Measurements from ENCODE around the gene FGF10. TPM values are rescaled to one million over a fixed set of nuclear protein-coding genes. Genes with fewer than 3 reads are reported as not detected.

Gene FGF10
- total RNA-seq, 1 experiment from 2014 or later, result 0.37 TPM

DNA sequence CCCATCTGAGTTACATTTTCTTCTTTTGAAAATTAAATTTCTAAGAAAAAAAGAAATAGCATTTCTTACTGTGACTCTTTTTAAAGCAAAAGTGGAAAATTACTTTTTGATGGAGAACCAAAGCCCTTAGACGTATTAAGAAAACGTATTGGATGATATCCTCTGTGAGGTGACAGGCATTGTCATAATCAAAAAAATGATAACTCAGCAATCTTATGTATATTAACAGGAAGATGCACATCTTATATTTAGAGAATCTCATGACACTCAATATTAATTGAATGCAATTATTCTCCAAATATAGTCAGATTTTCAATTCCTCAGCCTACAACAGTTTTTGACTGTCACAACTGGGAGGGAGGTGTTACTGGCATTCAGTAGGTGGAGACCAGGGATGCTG is 25.1 kb downstream of the FGF10 start:
- Mint-ChIP-seq H3K4me3 (no peak overlapping the region), H3K27me3 (ENCODE audit: low read depth) (no peaks in the 10 kb centered on the region), H3K36me3 (no peaks in the 10 kb centered on the region), H3K9me3 (no peaks in the 10 kb centered on the region), H3K27ac (no peak overlapping the region), H3K4me1 (no peaks in the 10 kb centered on the region; the same call in 1 of the 2 replicates)
- TF ChIP-seq SMAD3 (CRISPR knock-in tag; IDR thresholded peaks at IDR 0.05; ENCODE audit: borderline replicate concordance) (no peak), ELF4 (CRISPR knock-in tag; IDR thresholded peaks at IDR 0.05; ENCODE audit: low read depth) (no peak), ATF3 (CRISPR knock-in tag; conservative IDR thresholded peaks at IDR 0.05) (no peak), ZNF416 (CRISPR knock-in tag; IDR thresholded peaks at IDR 0.05) (no peak), TP53 (CRISPR knock-in tag; IDR thresholded peaks at IDR 0.05) (no peak)
- TF ChIP-seq, protein P1, sequence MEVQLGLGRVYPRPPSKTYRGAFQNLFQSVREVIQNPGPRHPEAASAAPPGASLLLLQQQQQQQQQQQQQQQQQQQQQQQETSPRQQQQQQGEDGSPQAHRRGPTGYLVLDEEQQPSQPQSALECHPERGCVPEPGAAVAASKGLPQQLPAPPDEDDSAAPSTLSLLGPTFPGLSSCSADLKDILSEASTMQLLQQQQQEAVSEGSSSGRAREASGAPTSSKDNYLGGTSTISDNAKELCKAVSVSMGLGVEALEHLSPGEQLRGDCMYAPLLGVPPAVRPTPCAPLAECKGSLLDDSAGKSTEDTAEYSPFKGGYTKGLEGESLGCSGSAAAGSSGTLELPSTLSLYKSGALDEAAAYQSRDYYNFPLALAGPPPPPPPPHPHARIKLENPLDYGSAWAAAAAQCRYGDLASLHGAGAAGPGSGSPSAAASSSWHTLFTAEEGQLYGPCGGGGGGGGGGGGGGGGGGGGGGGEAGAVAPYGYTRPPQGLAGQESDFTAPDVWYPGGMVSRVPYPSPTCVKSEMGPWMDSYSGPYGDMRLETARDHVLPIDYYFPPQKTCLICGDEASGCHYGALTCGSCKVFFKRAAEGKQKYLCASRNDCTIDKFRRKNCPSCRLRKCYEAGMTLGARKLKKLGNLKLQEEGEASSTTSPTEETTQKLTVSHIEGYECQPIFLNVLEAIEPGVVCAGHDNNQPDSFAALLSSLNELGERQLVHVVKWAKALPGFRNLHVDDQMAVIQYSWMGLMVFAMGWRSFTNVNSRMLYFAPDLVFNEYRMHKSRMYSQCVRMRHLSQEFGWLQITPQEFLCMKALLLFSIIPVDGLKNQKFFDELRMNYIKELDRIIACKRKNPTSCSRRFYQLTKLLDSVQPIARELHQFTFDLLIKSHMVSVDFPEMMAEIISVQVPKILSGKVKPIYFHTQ (CRISPR knock-in tag; IDR thresholded peaks at IDR 0.05), result no peak
- TF ChIP-seq, protein P2, sequence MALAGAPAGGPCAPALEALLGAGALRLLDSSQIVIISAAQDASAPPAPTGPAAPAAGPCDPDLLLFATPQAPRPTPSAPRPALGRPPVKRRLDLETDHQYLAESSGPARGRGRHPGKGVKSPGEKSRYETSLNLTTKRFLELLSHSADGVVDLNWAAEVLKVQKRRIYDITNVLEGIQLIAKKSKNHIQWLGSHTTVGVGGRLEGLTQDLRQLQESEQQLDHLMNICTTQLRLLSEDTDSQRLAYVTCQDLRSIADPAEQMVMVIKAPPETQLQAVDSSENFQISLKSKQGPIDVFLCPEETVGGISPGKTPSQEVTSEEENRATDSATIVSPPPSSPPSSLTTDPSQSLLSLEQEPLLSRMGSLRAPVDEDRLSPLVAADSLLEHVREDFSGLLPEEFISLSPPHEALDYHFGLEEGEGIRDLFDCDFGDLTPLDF (CRISPR knock-in tag; IDR thresholded peaks at IDR 0.05), result no peak
- no peak for ATAC-seq
- no peak for DNase-seq (ENCODE audit: low spot score)
- ChIA-PET CTCF (no interaction called here), POLR2A (no interaction called here)

DNA sequence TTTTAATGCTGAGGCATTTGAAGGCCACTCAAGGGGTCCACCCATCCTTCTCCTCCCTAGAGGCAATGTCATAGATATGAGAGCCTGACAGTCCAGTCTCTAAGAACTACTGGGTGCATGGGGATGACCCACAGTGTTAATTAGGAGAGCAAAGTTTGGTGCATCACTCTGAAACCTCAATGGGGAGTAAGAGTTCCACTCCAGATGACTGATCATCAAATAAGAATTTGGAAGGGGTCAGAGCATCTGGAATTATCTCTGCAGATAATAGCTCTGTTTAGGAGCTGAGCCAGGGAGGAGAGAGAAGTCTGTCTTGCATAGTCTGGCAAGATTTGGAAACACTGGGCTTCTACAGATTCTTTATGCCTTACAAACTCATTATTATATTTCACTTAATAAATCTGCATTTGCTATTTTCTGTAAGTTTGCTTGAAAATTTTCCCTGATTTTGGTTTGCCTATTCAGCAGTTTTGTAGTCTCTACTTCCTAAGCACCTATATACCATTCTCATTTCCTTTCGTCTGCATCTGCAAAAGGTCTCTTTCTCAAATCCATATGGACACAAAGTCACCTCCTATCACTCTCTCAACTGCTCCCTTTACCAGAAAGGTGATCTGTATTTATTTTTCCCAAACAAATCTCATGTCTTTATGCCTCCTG is 27.7 kb downstream of the FGF10 start:
- TF ChIP-seq ELF4 (CRISPR knock-in tag; IDR thresholded peaks at IDR 0.05; ENCODE audit: low read depth), result no peak
- TF ChIP-seq ZNF317 (CRISPR knock-in tag; IDR thresholded peaks at IDR 0.05; ENCODE audit: borderline replicate concordance, low read depth), result no peak
- no peak for TF ChIP-seq PRDM15 (CRISPR knock-in tag; IDR thresholded peaks at IDR 0.05)
- TF ChIP-seq ZBTB21 (CRISPR knock-in tag; IDR thresholded peaks at IDR 0.05; ENCODE audit: borderline replicate concordance), result no peak
- no peak for TF ChIP-seq NR3C1 (CRISPR knock-in tag; conservative IDR thresholded peaks at IDR 0.05; ENCODE audit: low read depth)
- no peak for TF ChIP-seq RELA (CRISPR knock-in tag; IDR thresholded peaks at IDR 0.05; ENCODE audit: borderline replicate concordance)
- TF ChIP-seq NR2C2 (CRISPR knock-in tag; IDR thresholded peaks at IDR 0.05), result no peak
- no peak for TF ChIP-seq NFYB (CRISPR knock-in tag; conservative IDR thresholded peaks at IDR 0.05; ENCODE audit: low read depth)
- no peak for TF ChIP-seq TP53 (CRISPR knock-in tag; IDR thresholded peaks at IDR 0.05)
- no peak for TF ChIP-seq ZMAT4 (CRISPR knock-in tag; IDR thresholded peaks at IDR 0.05)
- TF ChIP-seq, protein P3, sequence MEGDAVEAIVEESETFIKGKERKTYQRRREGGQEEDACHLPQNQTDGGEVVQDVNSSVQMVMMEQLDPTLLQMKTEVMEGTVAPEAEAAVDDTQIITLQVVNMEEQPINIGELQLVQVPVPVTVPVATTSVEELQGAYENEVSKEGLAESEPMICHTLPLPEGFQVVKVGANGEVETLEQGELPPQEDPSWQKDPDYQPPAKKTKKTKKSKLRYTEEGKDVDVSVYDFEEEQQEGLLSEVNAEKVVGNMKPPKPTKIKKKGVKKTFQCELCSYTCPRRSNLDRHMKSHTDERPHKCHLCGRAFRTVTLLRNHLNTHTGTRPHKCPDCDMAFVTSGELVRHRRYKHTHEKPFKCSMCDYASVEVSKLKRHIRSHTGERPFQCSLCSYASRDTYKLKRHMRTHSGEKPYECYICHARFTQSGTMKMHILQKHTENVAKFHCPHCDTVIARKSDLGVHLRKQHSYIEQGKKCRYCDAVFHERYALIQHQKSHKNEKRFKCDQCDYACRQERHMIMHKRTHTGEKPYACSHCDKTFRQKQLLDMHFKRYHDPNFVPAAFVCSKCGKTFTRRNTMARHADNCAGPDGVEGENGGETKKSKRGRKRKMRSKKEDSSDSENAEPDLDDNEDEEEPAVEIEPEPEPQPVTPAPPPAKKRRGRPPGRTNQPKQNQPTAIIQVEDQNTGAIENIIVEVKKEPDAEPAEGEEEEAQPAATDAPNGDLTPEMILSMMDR (IDR thresholded peaks at IDR 0.05), result no peak
- H3K9me3 Mint-ChIP-seq, result no peaks in the 10 kb centered on the region
- no peaks in the 10 kb centered on the region for H3K27me3 Mint-ChIP-seq (ENCODE audit: low read depth)
- DNase-seq (ENCODE audit: low spot score) (no peak), ATAC-seq (no peak)
- ChIA-PET POLR2A (no interaction called here), CTCF (no interaction called here)
- H3K27ac Mint-ChIP-seq, result no peak overlapping the region
- H3K4me1 Mint-ChIP-seq, result no peaks in the 10 kb centered on the region
- H3K36me3 Mint-ChIP-seq, result no peaks in the 10 kb centered on the region
- no peak overlapping the region for H3K4me3 Mint-ChIP-seq

Data from WTC11 (cell line).